ENCODE data around the gene CC2D1B. TPM values are rescaled to one million over a fixed set of nuclear protein-coding genes. Genes with fewer than 3 reads are reported as not detected.

The CC2D1B gene
- total and polyA plus RNA-seq, 9 of the 15 experiments (the other 6 are each of a cell fraction or from before 2014, with no cell fraction given) = 1.2 to 33.6 (median 25.5) TPM

DNA sequence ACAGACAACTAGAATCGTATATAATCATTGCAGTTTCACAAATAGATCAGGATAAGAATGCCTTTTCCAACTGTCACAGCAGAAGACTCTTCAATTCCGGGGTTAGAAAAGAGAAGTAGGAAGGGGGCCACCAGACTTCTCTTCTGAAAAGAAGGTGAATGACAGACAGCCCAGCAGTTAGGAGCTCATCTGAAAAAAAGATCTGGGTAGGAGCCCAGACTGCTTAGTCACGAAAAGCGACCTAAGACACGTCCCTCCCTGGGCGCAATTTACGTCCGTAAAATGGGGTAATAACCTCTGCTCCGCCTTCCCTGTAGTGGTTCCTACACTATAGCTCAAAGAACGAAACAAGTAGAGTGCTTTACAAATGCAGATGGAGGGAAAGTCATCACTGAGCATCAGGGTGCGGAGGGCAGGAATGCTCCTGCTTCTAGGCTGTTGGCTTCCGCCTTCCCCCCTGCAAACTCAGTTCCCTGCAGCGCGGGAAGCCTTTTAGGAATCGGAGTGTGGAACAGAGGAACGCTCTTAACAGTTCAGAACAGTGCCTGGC, 37.6 kb upstream of the CC2D1B start (continued):
- TF ChIP-seq, protein P1, sequence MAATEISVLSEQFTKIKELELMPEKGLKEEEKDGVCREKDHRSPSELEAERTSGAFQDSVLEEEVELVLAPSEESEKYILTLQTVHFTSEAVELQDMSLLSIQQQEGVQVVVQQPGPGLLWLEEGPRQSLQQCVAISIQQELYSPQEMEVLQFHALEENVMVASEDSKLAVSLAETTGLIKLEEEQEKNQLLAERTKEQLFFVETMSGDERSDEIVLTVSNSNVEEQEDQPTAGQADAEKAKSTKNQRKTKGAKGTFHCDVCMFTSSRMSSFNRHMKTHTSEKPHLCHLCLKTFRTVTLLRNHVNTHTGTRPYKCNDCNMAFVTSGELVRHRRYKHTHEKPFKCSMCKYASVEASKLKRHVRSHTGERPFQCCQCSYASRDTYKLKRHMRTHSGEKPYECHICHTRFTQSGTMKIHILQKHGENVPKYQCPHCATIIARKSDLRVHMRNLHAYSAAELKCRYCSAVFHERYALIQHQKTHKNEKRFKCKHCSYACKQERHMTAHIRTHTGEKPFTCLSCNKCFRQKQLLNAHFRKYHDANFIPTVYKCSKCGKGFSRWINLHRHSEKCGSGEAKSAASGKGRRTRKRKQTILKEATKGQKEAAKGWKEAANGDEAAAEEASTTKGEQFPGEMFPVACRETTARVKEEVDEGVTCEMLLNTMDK (IDR thresholded peaks at IDR 0.05; ENCODE audit: borderline replicate concordance, insufficient read depth, low read depth, low read length, poor library complexity, severe bottlenecking) = no peak
- TF ChIP-seq KAT7 (CRISPR knock-in tag; IDR thresholded peaks at IDR 0.05; ENCODE audit: borderline replicate concordance) = no peak
- TF ChIP-seq ZNF717 (CRISPR knock-in tag; IDR thresholded peaks at IDR 0.05) = no peak
- TF ChIP-seq, protein P2, sequence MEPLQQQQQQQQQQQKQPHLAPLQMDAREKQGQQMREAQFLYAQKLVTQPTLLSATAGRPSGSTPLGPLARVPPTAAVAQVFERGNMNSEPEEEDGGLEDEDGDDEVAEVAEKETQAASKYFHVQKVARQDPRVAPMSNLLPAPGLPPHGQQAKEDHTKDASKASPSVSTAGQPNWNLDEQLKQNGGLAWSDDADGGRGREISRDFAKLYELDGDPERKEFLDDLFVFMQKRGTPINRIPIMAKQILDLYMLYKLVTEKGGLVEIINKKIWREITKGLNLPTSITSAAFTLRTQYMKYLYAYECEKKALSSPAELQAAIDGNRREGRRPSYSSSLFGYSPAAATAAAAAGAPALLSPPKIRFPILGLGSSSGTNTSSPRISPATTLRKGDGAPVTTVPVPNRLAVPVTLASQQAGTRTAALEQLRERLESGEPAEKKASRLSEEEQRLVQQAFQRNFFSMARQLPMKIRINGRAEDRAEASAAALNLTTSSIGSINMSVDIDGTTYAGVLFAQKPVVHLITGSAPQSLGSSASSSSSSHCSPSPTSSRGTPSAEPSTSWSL (CRISPR knock-in tag; IDR thresholded peaks at IDR 0.05; ENCODE audit: borderline replicate concordance) = no peak
- TF ChIP-seq ZNF3 (CRISPR knock-in tag; IDR thresholded peaks at IDR 0.05) = no peak
- TF ChIP-seq EP300 (IDR thresholded peaks at IDR 0.05; ENCODE audit: low read length) = 0 out of 2 replicates have a peak, but pooled peaks have one; percentile 35
- TF ChIP-seq GATAD2B (IDR thresholded peaks at IDR 0.05; ENCODE audit: borderline replicate concordance) = no peak
- no peak for TF ChIP-seq FOXJ2 (tag; IDR thresholded peaks at IDR 0.05)
- no peak for TF ChIP-seq NUFIP1 (IDR thresholded peaks at IDR 0.05; ENCODE audit: partially characterized antibody)
- TF ChIP-seq POLR2H (tag; IDR thresholded peaks at IDR 0.05; ENCODE audit: low read depth) = no peak; the same call in 1 of the 2 replicates
- no peak for TF ChIP-seq POLR2A (conservative IDR thresholded peaks at IDR 0.05)
- TF ChIP-seq TBL1XR1 (IDR thresholded peaks at IDR 0.05; ENCODE audit: low read length in 2 of 2) = peak in 1 of 2 experiments; percentile 56; a peak in 1 of 4 replicates
- TF ChIP-seq ZSCAN29 (IDR thresholded peaks at IDR 0.05) = no peak
- TF ChIP-seq, protein P3, sequence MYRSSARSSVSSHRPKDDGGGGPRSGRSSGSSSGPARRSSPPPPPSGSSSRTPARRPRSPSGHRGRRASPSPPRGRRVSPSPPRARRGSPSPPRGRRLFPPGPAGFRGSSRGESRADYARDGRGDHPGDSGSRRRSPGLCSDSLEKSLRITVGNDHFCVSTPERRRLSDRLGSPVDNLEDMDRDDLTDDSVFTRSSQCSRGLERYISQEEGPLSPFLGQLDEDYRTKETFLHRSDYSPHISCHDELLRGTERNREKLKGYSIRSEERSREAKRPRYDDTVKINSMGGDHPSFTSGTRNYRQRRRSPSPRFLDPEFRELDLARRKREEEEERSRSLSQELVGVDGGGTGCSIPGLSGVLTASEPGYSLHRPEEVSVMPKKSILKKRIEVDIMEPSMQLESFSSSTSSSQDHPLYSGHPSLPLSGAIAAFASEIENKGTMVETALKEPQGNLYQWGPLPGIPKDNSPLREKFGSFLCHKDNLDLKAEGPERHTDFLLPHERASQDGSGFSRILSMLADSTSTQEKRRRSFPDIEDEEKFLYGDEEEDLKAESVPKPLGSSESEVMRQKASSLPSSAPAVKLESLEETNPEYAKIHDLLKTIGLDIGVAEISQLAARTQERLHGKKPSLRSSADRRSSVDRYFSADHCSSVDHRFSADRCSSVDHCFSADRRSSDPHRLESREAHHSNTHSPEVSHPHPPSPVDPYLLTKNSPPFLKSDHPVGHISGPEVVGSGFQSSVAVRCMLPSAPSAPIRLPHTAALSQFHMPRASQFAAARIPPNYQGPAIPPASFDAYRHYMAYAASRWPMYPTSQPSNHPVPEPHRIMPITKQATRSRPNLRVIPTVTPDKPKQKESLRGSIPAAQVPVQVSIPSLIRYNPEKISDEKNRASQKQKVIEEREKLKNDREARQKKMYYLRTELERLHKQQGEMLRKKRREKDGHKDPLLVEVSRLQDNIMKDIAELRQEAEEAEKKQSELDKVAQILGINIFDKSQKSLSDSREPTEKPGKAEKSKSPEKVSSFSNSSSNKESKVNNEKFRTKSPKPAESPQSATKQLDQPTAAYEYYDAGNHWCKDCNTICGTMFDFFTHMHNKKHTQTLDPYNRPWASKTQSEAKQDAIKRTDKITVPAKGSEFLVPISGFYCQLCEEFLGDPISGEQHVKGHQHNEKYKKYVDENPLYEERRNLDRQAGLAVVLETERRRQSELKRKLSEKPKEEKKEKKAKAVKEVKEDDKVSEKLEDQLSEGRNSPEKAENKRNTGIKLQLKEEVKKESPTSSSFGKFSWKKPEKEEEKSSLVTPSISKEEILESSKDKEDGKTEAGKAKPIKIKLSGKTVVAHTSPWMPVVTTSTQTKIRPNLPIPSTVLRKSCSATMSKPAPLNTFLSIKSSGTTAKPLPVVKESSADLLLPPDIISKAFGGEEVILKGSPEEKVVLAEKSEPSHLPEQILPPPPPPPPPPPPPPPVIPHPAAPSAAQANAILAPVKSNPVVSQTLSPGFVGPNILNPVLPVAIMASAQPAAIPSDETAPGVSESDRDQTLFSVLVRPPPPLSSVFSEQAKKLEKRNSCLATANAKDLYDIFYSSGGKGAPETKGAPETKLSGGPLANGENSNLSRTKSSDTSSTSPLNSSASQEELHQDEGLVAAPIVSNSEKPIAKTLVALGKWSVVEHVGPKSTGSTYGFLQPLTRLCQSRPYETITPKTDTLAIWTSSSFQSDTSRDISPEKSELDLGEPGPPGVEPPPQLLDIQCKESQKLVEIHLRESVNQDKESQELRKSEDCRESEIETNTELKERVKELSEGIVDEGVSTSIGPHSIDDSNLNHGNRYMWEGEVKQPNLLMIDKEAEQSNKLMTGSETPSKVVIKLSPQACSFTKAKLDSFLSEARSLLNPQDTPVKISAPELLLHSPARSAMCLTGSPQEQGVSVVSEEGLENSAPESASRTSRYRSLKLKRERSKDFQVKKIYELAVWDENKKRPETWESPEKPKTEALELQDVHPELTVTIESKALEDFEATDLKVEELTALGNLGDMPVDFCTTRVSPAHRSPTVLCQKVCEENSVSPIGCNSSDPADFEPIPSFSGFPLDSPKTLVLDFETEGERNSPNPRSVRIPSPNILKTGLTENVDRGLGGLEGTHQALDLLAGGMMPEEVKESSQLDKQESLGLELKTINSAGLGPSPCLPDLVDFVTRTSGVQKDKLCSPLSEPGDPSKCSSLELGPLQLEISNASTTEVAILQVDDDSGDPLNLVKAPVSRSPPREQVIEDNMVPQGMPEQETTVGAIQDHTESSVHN (IDR thresholded peaks at IDR 0.05; ENCODE audit: borderline replicate concordance in 1 of 2, low read depth in 1 of 2) = 0 out of 4 replicates have a peak, but pooled peaks of 1 of the 2 experiments have one; percentile 17
- TF ChIP-seq ZNF75A (CRISPR knock-in tag; IDR thresholded peaks at IDR 0.05) = no peak
- TF ChIP-seq ZNF184 (CRISPR knock-in tag; IDR thresholded peaks at IDR 0.05) = no peak
- TF ChIP-seq ZNF232 (CRISPR knock-in tag; IDR thresholded peaks at IDR 0.05) = no peak; the same call in 1 of the 2 replicates
- no peak for TF ChIP-seq U2AF1 (optimal IDR thresholded peaks at IDR 0.05; ENCODE audit: low read depth, low read length)
